NCI-H2081 (cell line): ENCODE measurements around the gene LGALS3BP.
A peak's percentile ranks its signal among the peaks of the same experiment; 100 is the strongest.
"Not testable (repeated sequence)": the region's sequence is repeated elsewhere in the genome, so short reads cannot be mapped to it uniquely, and the experiment has no call there.

ENCODE experiments used
- DNase-seq, 2 experiments: peaks; one replicate each; lab custom pipeline; 2025; lab: John Stamatoyannopoulos, UW

LGALS3BP gene

DNA sequence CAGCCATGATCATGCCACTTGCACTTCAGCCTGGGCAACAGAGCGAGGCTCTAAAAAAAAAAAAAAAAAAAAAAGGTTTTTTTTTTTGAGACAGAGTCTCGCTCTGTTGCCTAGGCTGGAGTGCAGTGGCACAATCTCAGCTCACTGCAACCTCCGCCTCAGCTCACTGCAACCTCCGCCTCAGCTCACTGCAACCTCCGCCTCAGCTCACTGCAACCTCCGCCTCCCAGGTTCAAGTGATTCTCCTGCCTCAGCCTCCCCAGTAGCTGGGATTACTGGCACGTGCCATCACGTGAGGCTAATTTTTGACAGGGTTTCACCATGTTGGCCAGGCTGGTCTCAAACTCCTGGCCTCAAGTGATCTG is 16.8 kb downstream of the LGALS3BP start:
- not testable (repeated sequence) for DNase-seq

GRCh38 chr17:78962345-78962983 is 17.3 kb downstream of the LGALS3BP start:
- DNase-seq = no peak

- no peak for DNase-seq
Measured at GRCh38 chr17:78961571-78961970, 18.2 kb downstream of the LGALS3BP start.

- no peak for DNase-seq
Measured at GRCh38 chr17:78960928-78961327, 18.8 kb downstream of the LGALS3BP start.

DNA sequence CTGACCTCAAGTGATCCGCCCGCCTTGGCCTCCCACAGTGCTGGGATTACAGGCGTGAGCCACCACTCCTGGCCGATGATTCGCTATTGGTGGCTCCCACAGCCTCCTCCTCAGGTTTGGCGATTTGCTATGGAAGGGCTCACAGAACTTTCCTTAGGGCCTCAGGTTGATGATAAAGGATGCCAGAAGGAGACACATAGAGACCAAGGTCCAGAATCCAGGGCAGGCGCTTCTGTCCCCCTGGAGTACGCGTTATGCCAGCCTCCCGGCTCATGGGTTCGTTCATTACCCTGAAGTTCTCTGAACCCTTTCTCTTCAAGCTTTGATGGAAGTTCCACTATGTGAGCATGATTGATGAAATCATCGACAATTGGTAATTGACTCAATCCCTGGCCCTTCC is 19.9 kb downstream of the LGALS3BP start:
- DNase-seq = no peak

DNA sequence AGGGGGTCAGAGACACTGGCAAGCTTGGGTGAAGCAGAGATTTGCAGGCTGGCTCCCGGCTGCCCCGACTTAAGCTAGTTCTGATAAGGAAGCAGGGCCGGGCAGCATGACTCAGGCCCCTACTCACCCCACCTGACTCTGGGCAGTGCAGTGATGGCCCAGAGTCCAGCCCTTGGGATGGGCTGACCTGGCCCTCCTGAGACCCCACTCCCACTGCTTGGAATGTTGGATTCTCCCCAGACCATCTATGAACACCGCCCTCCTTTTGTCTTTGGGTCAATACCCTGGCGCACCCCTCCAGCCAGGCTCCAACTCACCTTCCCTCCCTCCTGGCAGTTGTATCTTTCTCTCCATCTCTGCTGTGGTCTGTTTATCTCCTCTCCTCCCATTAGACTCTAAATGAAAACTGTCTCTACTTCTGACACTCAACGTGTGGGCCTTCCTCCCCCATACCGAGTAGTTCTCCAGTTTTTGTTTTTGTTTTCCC is 21.0 kb downstream of the LGALS3BP start:
- no peak for DNase-seq

DNA sequence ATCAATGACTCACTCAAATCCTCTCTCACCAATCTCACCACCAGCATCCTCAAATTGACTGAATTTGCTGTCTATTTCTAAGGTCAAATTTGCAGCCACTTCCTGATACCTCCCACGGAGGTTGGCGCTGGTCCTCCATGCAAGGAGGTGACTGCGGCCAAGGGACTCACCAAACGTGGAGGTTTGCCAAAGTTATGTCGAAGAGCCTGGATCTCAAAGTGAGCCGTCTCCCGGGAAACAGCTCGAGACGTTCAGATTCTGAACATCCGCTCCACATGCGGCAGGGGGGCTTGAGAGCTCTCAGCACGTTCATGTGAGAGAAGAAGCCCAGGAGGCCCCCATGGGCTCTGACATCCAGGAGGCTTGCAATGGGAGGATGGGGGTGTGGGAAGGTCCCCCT is 22.6 kb downstream of the LGALS3BP start:
- DNase-seq = no peak

DNA sequence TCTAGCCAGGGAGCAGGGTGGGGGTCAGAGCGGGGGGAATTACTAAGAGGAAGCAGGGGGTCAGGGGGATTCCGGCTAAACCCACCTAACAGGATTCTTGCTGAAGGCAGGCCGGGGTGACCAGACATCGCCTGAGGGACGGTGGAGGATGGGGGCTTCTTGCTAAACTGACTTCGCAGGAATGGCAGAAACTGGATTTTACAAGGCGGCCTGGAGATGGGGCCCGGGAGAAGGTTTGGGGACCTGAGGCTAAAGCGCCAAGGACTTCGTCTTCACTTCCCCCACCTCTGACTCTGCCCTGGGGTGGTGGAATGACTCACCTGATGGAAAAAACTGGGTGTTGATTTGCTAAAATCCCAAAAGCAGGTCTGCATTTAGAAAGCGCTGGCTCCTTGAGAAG is 23.5 kb downstream of the LGALS3BP start:
- no peak for DNase-seq

DNA sequence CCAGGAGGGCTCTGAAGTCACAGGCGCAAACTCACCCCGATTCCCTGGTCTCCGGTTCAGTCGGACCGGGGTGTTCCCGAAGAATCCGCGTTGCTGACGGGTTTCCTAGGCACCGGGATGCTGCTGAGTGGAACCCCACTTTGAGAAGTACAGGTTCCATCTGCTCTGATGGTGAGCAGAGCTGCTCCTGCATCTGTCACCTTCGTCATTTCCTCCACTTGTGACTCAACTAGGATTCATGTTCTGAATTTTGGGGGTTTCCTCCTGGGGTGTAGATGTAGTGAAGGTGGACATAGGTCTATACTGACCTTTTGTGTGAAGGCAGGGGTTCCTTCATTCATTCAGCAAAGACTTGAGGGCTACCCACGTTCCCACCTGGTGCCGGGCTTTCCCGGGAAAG is 25.0 kb downstream of the LGALS3BP start:
- DNase-seq = no peak

DNA sequence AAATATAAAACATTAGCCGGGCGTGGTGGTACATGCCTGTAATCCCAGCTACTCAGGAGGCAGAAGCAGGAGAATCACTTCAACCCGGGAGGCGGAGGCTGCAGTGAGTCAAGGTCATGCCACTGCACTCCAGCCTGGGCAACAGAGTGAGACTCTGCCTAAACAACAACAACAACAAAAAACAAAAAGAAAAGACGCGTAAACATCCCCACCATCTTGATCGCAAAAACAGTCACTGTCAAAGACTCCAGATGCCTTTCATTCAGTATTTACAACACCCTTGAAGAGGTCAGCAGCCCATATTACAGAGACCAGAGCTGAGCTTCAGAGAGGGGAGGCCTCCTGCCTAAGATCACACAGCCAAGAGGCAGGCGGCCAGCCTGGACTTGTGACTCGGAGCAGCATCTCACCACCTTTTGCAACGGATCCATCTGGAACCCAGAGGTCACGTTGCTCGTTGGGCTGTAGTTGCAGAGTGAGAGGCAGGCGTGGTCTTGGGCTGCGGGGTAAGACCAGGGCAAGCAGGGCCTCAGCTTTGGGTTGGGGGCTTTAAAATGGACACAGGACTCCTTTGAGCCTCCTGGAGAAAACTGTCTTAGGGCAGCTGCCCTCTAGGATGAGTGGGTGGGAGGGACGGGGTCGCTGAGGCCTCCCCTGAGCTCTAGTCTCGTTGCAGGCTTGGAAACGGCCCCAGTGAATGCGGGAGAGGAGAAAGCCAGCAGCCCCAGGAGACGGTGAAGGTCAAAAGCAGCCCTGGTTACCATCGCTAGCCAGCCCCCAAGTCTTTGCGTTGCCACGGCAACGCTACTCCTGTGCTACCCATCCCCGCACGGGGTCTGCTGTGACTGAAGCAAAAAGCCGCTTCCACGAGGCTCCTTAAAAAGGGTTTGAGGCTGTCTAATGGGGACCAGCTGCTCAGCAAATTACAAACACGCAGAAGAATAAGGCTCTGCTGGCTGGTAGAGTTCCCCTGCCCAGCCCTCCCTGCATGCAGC is 26.1 kb downstream of the LGALS3BP start:
- DNase-seq = no peak

DNA sequence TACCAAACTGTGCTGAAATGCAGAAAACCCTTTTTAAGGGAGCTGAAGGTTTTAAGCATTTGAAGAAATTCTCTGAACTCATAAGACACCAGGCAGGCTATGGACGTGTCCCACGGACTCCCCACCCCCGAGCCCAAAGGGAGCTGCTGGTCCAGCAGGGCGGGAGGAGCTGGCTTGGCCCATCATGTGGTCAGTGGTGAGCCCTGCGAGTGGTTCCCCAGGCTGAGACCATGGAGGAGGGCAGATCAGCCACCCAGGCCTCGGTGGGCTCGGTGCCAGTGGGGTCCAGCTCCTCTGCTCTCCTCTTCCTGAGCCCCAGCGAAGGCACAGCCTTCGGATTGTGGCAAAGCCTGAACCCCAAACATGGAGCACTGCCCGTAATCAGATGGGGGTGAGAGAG is 27.0 kb downstream of the LGALS3BP start:
- no peak for DNase-seq

GRCh38 chr17:78951967-78952551 is 27.7 kb downstream of the LGALS3BP start:
- DNase-seq = no peak

GRCh38 chr17:78950870-78951269 is 28.9 kb downstream of the LGALS3BP start:
- no peak for DNase-seq

- DNase-seq = no peak
Measured at GRCh38 chr17:78947235-78948149, 32.2 kb downstream of the LGALS3BP start.

DNA sequence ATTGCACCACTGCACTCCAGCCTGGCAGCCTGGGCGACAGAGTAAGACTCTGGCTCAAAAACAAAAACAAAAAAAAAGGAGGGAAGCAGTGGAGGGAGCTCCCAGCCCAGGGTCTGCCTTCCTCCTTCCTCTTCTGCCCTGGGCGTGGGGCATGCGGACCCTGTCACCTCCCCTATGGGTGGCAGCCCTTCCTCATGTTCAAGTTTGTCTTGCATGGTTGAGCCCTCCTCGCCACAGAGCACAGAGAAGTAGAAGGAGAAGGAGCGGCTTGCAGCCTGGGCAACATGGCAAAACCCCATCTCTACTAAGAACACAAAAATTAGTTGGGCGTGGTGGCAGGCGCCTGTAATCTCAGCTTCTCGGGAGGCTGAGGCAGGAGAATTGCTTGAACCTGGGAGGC is 33.1 kb downstream of the LGALS3BP start:
- no peak for DNase-seq

- no peak for DNase-seq
Measured at GRCh38 chr17:78946131-78946530, 33.6 kb downstream of the LGALS3BP start.

DNA sequence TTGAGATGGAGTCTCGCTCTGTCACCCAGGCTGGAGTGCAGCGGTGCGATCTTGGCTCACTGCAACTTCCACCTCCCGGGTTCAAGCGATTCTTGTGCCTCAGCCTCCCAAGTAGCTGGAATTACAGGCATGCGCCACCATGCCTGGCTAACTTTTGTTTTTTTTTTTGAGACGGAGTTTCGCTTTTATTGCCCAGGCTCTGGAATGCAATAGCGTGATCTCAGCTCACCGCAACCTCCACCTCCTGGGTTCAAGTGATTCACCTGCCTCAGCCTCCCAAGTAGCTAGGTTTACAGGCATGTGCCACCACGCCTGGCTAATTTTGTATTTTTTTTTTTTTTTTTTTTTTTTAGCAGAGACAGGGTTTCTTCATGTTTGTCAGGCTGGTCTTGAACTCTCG is 34.3 kb downstream of the LGALS3BP start:
- not testable (repeated sequence) for DNase-seq

- DNase-seq = no peak
Measured at GRCh38 chr17:78944956-78945355, 34.8 kb downstream of the LGALS3BP start.

GRCh38 chr17:78944026-78944425 is 35.7 kb downstream of the LGALS3BP start:
- DNase-seq = no peak

DNA sequence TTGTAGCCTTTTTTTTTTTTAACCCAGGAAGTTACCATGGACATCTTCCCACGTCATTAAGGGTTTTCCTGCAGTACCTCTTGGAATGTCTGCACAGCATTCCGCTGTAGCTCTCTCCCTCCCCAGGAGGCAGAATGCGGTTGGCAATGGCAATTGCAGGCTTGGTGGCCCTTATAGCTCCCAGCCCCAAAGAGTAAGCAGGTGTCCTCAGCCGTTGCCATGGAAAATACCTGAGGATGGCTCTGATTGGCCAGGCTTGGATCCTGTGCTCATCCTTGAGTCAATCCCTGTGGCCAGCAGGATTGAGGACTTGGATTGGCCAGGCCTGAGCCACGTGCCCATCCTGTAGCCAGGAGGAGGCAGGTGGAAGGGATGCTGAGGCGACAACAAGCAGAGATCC is 39.0 kb downstream of the LGALS3BP start:
- peak in 1 of 2 experiments; percentile 37 for DNase-seq

- no peak for DNase-seq
Measured at GRCh38 chr17:78940258-78940657, 39.5 kb downstream of the LGALS3BP start.

DNA sequence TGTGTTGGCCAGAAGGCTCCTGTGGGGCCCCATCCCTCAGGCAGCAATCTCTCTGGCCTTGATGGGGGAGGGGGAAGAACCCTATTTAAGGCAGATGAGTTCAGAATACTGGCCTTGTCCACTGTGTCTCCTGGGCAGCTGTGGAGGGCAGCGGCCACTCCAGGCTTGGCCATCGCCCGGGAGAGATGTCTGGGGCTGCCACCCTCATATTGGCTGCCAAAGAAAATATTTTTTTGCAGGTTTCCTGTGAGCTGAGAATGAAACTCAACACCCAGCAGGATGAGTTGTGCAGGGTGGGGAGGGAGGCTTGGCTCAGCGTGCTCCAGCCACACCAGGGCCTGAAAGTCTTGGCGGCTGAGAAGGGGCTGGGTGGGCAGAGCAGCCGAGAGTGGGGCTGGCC is 40.1 kb downstream of the LGALS3BP start:
- no peak for DNase-seq
